Tibial nerve (tissue), 4 donors: ENCODE results near the gene MPZL3. TPM values are rescaled to one million over a fixed set of nuclear protein-coding genes. Genes with fewer than 3 reads are reported as not detected.

Experiments used
- DNase-seq, 2 donors: peaks; one replicate each; pipeline ENCODE4 v3.0.0-alpha.2; 2019; ENCODE audit warnings: low spot score in 2 of 2
- H3K27ac ChIP-seq, 4 donors: fragments of 200-600 bp; sonication (generic) in 3 of 4; one replicate each; pipeline ENCODE4 v1.5.1; 2017 to 2019; ENCODE audit warnings: mild to moderate bottlenecking in 1 of 4
- H3K27me3 ChIP-seq, 2 donors: fragments of 200-600 bp; sonication (generic) in 1 of 2; one replicate each; pipeline versions ENCODE4 v1.5.1 to v1.6.0; 2017 to 2019
- H3K36me3 ChIP-seq, 3 donors: fragments of 200-600 bp; sonication (generic); one replicate each; pipeline ENCODE4 v1.5.1; 2018 to 2019
- H3K4me1 ChIP-seq, 4 donors: fragments of 200-600 bp; sonication (generic) in 3 of 4; one replicate each; pipeline ENCODE4 v1.5.1; 2017 to 2019
- H3K4me3 ChIP-seq, 4 donors: fragments of 200-600 bp; sonication (generic) in 3 of 4; one replicate each; pipeline ENCODE4 v1.5.1; 2017 to 2019; ENCODE audit warnings: mild to moderate bottlenecking in 1 of 4, moderate library complexity in 1 of 4
- H3K9me3 ChIP-seq, 4 donors: fragments of 200-600 bp; sonication (generic) in 3 of 4; one replicate each; pipeline ENCODE4 v1.5.1; 2017 to 2019
- EP300 ChIP-seq, 2 donors: sonication (generic); formaldehyde crosslinking; IDR thresholded peaks; one replicate each; pipeline ENCODE4 v1.6.1; 2017; ENCODE audit warnings: antibody characterized with exemption in 2 of 2, mild to moderate bottlenecking in 1 of 2
- POLR2A ChIP-seq, 2 donors: fragments of 450-650 bp; IDR thresholded peaks; one replicate each; pipeline ENCODE4 v1.6.1; 2017; ENCODE audit warnings: antibody characterized with exemption in 2 of 2, mild to moderate bottlenecking in 2 of 2, moderate library complexity in 2 of 2
- WGBS, 2 donors: methylation state at CpG; one replicate each; pipeline ENCODE4 v1.1.5; 2018; 5-methylcytosine and 5-hydroxymethylcytosine counted together
- total RNA-seq, 4 donors: library from RNA; depleted of rRNA; stranded (reverse); fragments of >200 nt; gene quantifications; one replicate each; pipeline ENCODE4 v1.1.0, GENCODE V29; 2016
- TF ChIP-seq, protein P1 (sequence below), 5 experiments: fragments of 200-600 bp in 3 of 5; fragments of 450-650 bp in 2 of 5; sonication (generic) in 3 of 5; IDR thresholded peaks; one replicate each; pipeline ENCODE4 v1.5.1; 2016 to 2019; ENCODE audit warnings: antibody characterized with exemption in 5 of 5, mild to moderate bottlenecking in 3 of 5, moderate library complexity in 2 of 5

Gene MPZL3
- total RNA-seq, 4 donors from 2014 or later, result 0.87 to 3.1 (median 1.9) TPM

GRCh38 chr11:118240999-118241763, 11.0 kb downstream of the MPZL3 start:
- 56 to 73% methylated on average over 9 of the region's 9 CpGs for WGBS, 2 donors
- no peaks in the 10 kb centered on the region for H3K9me3 ChIP-seq
- no peak for DNase-seq
- no peaks in the 10 kb centered on the region for H3K36me3 ChIP-seq
- H3K4me3 ChIP-seq, result no peak overlapping the region
- peaks cover 0 to 5% (median 1%) of the 10 kb centered on the region in 4 donors for H3K4me1 ChIP-seq
- peaks cover 0 to 10% of the 10 kb centered on the region in 2 donors for H3K27me3 ChIP-seq
- H3K27ac ChIP-seq, result peak overlapping the region in 3 of 4 donors; percentile 41 to 66 (median 58)
- TF ChIP-seq EP300 (IDR thresholded peaks at IDR 0.05), result peak in 1 of 2 donors; percentile 55
- no peak for TF ChIP-seq POLR2A (IDR thresholded peaks at IDR 0.05)

- no peaks in the 10 kb centered on the region for H3K36me3 ChIP-seq
Measured at GRCh38 chr11:118239509-118240205, 12.5 kb downstream of the MPZL3 start.

DNA sequence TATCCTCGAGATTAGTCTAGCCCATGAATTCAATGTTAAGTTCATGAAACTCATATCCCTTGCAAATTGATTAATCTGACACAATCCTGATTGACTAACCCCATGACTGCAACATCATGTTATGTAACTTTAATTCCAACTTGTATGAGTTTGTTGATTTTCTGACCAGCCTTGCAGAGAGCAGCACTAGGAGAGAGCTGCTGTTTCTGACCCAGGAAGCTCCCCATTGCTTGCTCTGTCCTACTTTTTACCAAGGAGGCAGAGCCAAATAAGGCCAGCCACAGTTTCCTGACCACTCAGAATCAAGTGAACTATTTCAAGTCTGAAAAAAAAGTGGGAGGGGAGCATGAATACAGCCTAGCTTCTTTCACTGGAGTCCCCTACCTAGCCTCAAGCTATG, 13.2 kb downstream of the MPZL3 start:
- H3K27ac ChIP-seq, result no peak overlapping the region
- H3K9me3 ChIP-seq, result no peaks in the 10 kb centered on the region
- peaks cover 0 to 5% (median 1%) of the 10 kb centered on the region in 4 donors for H3K4me1 ChIP-seq
- TF ChIP-seq, protein P1, sequence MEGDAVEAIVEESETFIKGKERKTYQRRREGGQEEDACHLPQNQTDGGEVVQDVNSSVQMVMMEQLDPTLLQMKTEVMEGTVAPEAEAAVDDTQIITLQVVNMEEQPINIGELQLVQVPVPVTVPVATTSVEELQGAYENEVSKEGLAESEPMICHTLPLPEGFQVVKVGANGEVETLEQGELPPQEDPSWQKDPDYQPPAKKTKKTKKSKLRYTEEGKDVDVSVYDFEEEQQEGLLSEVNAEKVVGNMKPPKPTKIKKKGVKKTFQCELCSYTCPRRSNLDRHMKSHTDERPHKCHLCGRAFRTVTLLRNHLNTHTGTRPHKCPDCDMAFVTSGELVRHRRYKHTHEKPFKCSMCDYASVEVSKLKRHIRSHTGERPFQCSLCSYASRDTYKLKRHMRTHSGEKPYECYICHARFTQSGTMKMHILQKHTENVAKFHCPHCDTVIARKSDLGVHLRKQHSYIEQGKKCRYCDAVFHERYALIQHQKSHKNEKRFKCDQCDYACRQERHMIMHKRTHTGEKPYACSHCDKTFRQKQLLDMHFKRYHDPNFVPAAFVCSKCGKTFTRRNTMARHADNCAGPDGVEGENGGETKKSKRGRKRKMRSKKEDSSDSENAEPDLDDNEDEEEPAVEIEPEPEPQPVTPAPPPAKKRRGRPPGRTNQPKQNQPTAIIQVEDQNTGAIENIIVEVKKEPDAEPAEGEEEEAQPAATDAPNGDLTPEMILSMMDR (IDR thresholded peaks at IDR 0.05), result no peak
- TF ChIP-seq EP300 (IDR thresholded peaks at IDR 0.05), result no peak
- TF ChIP-seq POLR2A (IDR thresholded peaks at IDR 0.05), result no peak
- no peak overlapping the region for H3K4me3 ChIP-seq
- H3K36me3 ChIP-seq, result no peaks in the 10 kb centered on the region
- WGBS, 2 donors, result 75 to 77% methylated on average over 1 of the region's 1 CpG
- no peak for DNase-seq
- peaks cover 0 to 10% of the 10 kb centered on the region in 2 donors for H3K27me3 ChIP-seq

More at GRCh38 chr11:118239509-118240205, 12.5 kb downstream of the MPZL3 start:
- peaks cover 0 to 5% (median 1%) of the 10 kb centered on the region in 4 donors for H3K4me1 ChIP-seq
- no peak overlapping the region for H3K4me3 ChIP-seq
- H3K9me3 ChIP-seq, result no peaks in the 10 kb centered on the region
- TF ChIP-seq EP300 (IDR thresholded peaks at IDR 0.05) (no peak), POLR2A (IDR thresholded peaks at IDR 0.05) (no peak)
- TF ChIP-seq, protein P1 (IDR thresholded peaks at IDR 0.05), result no peak
- peak overlapping the region in 2 of 4 donors; percentile 5 to 27 for H3K27ac ChIP-seq
- DNase-seq, result no peak
- WGBS, 2 donors, result 63 to 74% methylated on average over 5 of the region's 5 CpGs
- H3K27me3 ChIP-seq, result peaks cover 0 to 10% of the 10 kb centered on the region in 2 donors

DNA sequence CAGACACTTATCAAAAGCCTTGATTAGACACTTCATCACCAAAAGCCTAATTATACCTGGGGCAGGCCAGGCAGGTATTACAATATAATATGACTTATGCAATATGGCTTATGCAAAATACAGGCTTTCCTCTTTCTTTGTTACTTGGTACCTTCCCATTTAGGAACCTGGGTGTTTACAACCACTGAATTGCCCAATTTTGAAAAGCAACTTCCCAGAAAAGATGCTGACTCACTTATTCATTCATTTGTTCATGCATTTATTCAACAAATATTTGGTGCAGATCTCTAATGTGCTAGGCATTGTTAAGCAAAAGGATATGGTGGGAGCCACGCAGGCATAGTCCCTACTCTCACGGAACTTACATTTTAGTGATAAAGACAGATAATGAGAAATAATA, 13.7 kb downstream of the MPZL3 start:
- Histone ChIP-seq H3K27ac (no peak overlapping the region), H3K27me3 (peaks cover 0 to 10% of the 10 kb centered on the region in 2 donors), H3K9me3 (no peaks in the 10 kb centered on the region), H3K4me3 (no peak overlapping the region), H3K36me3 (no peaks in the 10 kb centered on the region), H3K4me1 (peaks cover 0 to 5% (median 1%) of the 10 kb centered on the region in 4 donors)
- WGBS, 2 donors, result 93% methylated on average over 2 of the region's 2 CpGs
- no peak for DNase-seq
- no peak for TF ChIP-seq POLR2A (IDR thresholded peaks at IDR 0.05)
- no peak for TF ChIP-seq EP300 (IDR thresholded peaks at IDR 0.05)
- TF ChIP-seq, protein P1 (IDR thresholded peaks at IDR 0.05), result no peak

GRCh38 chr11:118236170-118236569, 16.0 kb downstream of the MPZL3 start:
- no peak overlapping the region for H3K27ac ChIP-seq
- TF ChIP-seq EP300 (IDR thresholded peaks at IDR 0.05), result no peak
- no peak for TF ChIP-seq POLR2A (IDR thresholded peaks at IDR 0.05)
- no peaks in the 10 kb centered on the region for H3K9me3 ChIP-seq
- peaks cover 0 to 5% of the 10 kb centered on the region in 2 donors for H3K27me3 ChIP-seq
- peaks cover 0 to 5% (median 0%) of the 10 kb centered on the region in 4 donors for H3K4me1 ChIP-seq
- DNase-seq, result no peak
- WGBS, 2 donors, result 80 to 85% methylated on average over 2 of the region's 2 CpGs
- no peak overlapping the region for H3K4me3 ChIP-seq
- no peaks in the 10 kb centered on the region for H3K36me3 ChIP-seq

- Histone ChIP-seq H3K27ac (no peak overlapping the region), H3K4me1 (peaks cover 0 to 5% (median 0%) of the 10 kb centered on the region in 4 donors), H3K9me3 (no peaks in the 10 kb centered on the region), H3K36me3 (no peaks in the 10 kb centered on the region), H3K27me3 (peaks cover 0 to 5% of the 10 kb centered on the region in 2 donors), H3K4me3 (no peak overlapping the region)
- TF ChIP-seq, protein P1 (IDR thresholded peaks at IDR 0.05), result no peak
- TF ChIP-seq POLR2A (IDR thresholded peaks at IDR 0.05) (no peak), EP300 (IDR thresholded peaks at IDR 0.05) (no peak)
- 83 to 92% methylated on average over 5 of the region's 5 CpGs for WGBS, 2 donors
- DNase-seq, result no peak
Measured at GRCh38 chr11:118234833-118235232, 17.3 kb downstream of the MPZL3 start.
